ENCODE results near the gene THRAP3.

Gene THRAP3

GRCh38 chr1:36342426-36343185 is 118.4 kb downstream of the THRAP3 start:
- no peak overlapping the region for H3K27ac ChIP-seq
- peak; percentile 84 for TF ChIP-seq CTCF (conservative IDR thresholded peaks at IDR 0.05)

DNA sequence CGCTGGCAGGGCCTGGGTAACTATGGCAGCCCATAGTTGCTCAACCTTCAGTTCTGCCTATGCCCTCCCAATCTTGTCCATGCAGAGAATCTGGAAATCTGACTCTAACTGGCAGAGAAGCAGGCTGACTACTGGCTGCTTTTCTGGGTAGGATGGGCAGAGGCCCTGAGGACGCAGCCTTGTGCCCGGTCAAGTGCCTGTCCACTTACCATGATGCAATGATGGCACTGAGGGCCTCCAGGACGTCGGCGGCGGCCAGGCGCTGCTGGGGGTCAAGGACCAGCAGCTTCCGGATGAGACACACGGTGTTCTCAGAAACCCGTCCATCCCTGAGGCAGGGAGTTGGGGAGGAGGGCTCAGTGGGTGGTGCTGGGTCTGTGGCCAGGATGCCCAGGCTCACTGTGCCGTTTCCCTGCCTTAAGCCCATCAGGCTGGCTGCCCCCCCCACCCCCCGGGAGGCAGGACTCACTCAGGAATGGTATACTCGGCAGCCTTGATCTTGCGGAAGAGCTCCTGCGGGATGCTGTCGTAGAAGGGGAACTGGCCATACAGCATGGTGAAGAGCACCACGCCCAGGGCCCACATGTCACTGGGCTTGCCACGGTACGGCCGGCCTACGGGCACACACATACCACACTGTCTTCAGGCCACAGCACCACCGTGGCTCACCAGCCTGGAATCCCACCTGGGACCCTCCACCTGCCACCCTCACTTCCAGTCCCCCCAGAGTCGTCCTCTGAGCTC is 119.6 kb downstream of the THRAP3 start:
- no peak overlapping the region for H3K27ac ChIP-seq
- no peak for TF ChIP-seq CTCF (conservative IDR thresholded peaks at IDR 0.05)

DNA sequence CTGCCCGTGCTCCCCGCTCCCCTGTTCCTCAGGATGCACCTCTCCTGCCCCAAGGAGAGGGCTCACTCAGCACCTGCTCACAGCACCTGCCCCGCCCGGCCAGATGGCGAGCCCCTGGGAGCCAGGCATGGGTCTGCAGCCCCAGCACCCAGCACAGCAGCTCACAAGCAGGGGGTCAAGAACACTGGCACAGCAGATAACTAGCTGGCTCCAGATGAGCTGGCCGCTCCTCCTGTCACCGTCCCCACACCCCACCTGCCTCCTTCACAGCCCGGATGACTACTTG is 120.1 kb downstream of the THRAP3 start:
- H3K27ac ChIP-seq: no peak overlapping the region

DNA sequence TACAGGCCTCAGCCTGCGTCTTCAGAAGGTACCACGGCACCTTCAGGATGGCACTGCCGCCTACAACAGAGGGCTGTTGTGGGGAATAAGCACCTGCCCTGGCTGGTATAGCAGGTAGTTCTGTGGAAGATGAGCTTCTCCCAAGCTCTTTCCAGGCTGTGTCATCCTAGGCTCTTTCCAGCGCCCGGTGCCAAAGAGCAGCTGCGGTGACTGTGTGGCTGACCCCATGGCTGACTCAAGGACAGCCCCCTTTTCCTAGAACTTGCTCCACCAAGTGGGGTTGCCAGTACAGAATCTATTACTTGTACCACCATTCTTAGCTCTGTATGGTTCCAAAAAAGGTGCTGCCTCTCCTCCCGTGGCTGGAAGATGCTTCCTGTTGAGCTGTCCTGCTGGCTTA is 121.1 kb downstream of the THRAP3 start:
- TF ChIP-seq CTCF (conservative IDR thresholded peaks at IDR 0.05): no peak
- H3K27ac ChIP-seq: no peak overlapping the region

More for the DNA sequence above, 120.1 kb downstream of the THRAP3 start:
- TF ChIP-seq CTCF (conservative IDR thresholded peaks at IDR 0.05): no peak

- no peak for TF ChIP-seq CTCF (conservative IDR thresholded peaks at IDR 0.05)
- H3K27ac ChIP-seq: no peak overlapping the region
These were observed 122.6 kb downstream of the THRAP3 start for GRCh38 chr1:36346741-36347370.

DNA sequence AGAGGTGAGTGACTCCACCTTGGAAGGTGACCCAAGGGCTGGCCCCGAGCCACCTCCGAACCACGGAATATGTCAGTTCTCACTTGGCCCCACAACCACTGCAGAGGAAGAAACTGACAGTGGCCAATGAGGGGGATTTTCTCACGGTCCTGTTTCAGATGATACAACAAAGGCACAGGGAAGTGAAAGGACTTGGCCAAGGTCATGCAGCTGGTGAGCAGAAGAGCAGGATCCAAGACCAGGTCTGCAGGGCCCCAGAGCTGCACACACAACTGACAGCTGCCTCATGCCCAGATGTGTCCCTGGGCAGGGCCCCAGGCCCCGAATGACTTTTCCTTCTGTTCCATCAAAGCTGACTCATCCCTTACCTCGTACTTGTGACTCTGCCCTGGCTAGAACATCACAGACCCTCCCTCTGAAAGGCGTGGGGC is 125.0 kb downstream of the THRAP3 start:
- H3K27ac ChIP-seq: no peak overlapping the region
- TF ChIP-seq CTCF (conservative IDR thresholded peaks at IDR 0.05): no peak

GRCh38 chr1:36349839-36350238 is 125.6 kb downstream of the THRAP3 start:
- no peak overlapping the region for H3K27ac ChIP-seq
- no peak for TF ChIP-seq CTCF (conservative IDR thresholded peaks at IDR 0.05)

Data from VCaP (cell line).